Mesenteric fat pad (tissue), 1 donor: ENCODE measurements around the gene CUL5. TPM values are rescaled to one million over a fixed set of nuclear protein-coding genes. Genes with fewer than 3 reads are reported as not detected.
A peak's percentile ranks its signal among the peaks of the same experiment; 100 is the strongest.
"Not testable (repeated sequence)": the region's sequence is repeated elsewhere in the genome, so short reads cannot be mapped to it uniquely, and the experiment has no call there.

Source experiments
- DNase-seq: peaks from one replicate; pipeline ENCODE4 v3.0.0-alpha.2; 2020; ENCODE audit warnings: low spot score
- total RNA-seq: library from RNA; stranded (reverse); fragmentation: NEBNext Ultra II Directional; extraction: Animal tissue kit (Norgen Biotek cat#: 25700); gene quantifications from one replicate; pipeline ENCODE4 v1.2.1, GENCODE V29; 2021
- donor health status: DM: yes; HTN: yes; CAD: no.

CUL5 gene
- total RNA-seq, 1 donor from 2014 or later, result 33.3 TPM

DNA sequence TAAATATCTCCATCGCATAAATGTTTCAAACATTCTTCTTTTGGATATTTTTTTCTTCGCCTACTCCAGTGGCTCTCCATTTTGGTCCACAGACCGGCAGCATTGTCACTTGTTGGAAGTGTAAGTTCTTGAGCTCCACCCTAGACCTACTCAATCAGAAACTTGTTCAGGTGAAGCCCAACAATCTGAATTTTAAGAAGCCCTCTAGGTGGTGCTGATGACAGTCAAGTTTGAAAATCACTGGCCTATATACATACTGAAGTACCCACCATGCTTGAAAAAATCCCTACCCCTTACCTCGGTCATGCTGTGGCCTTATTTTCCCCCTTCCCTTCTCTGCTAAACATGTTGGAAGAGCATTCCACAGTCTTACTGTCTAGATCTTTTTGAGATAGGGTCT, 102.4 kb downstream of the CUL5 start:
- DNase-seq, result no peak

DNA sequence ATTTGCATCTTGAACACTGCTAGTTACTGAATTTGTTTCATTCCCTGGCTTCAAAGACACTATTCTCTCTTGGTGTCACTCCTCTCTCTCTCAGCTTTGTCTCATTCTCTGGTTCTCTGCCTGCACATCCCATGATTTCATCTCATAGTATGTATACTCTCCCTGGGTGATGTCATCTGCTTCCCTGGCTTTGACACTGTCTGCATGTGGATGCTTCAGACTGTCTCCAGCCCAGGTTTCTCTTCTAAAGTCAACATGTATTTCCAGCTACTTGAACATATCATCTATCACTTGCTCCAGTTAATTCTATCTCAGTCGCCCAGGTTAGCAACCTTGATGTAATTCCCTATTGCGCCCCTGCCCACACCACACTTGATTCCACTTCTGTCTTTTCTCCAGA, 103.4 kb downstream of the CUL5 start:
- DNase-seq, result no peak

- DNase-seq, result peak; percentile 92
Observed at GRCh38 chr11:108115500-108116140, 106.9 kb downstream of the CUL5 start.

GRCh38 chr11:108117746-108118371, 109.2 kb downstream of the CUL5 start:
- no peak for DNase-seq

DNA sequence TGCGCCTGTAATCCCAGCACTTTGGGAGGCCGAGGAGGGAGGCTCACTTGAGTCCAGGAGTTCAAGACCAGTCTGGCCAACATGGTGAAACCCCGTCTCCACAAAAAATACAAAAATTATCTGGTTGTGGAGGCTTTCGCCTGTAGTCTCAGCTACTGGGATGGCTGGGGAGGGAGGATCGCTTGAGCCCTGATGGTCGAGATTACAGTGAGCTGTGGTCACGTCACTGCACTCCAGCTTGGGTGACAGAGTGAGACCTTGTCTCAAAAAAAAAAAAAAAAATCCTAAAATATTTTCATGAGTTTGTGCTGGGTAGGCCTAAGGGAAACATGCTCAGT, 112.2 kb downstream of the CUL5 start:
- DNase-seq, result not testable (repeated sequence)

DNA sequence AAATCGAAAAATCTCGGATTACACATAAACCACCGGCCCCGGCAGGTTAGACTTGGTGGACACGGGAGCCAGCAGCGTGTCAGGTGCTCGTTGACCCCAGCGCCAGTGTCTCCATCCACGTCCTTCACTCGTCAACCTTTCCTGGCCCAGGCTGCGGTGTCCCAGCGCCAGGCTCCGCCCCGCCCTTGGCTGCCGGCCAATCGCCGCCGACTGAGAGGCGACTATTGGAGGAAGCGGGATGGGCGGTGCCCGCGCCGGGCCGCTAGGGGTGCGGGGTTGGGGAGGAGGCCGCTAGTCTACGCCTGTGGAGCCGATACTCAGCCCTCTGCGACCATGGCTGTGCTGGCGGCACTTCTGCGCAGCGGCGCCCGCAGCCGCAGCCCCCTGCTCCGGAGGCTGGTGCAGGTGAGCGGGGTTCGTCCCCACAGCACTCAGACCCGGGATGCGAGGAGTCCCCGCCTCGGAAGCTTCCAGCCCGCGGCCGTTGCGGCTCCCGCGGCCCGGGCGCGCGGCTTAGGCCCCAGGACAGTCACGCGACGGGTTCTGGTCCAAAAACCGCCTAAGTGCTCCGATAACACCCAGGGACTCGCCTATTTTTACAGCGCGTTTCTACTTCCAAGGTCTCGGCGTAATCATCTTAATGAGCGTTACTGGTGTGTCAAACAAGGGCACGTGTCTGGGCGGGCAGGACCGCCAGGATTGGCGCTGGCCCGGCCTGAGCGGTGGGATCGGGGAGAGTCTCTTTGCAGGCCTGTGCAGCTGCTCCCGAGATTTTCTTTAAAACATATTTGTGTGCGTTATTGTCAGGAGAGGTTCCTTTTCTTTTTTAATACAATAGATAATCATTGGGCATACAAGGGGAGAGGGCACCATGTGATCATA, 112.8 kb downstream of the CUL5 start, which contains the start of gene ACAT1:
Gene ACAT1 (plus strand): TSS at position 294 of the 882 bp plus-strand sequence. CDS start 40 bp downstream, at position 334.
- peak; percentile 100 for DNase-seq

GRCh38 chr11:108122166-108122628, 113.5 kb downstream of the CUL5 start:
- no peak for DNase-seq

- no peak for DNase-seq
Observed at GRCh38 chr11:108125096-108125495, 116.4 kb downstream of the CUL5 start.

- DNase-seq, result no peak
Observed at GRCh38 chr11:108128772-108129171, 120.1 kb downstream of the CUL5 start.

DNA sequence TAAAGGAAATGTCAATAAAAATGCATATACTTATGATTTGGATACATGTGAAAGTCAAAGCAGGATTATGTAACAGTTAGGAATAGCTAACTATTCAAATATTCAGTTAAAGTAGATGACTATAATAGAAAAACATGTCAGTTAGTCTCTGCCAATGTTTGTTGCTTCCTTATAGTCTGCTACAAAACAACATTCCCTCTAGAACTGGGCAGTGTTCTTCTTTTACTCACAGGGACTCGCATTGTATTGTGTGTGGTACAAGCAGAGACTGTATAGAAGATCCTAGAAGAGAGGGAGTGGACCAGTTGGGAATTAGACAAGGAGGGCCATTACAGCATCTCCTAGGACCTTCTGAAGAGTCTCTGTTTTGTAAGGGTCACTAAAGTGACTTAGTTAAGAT, 123.3 kb downstream of the CUL5 start:
- no peak for DNase-seq

DNA sequence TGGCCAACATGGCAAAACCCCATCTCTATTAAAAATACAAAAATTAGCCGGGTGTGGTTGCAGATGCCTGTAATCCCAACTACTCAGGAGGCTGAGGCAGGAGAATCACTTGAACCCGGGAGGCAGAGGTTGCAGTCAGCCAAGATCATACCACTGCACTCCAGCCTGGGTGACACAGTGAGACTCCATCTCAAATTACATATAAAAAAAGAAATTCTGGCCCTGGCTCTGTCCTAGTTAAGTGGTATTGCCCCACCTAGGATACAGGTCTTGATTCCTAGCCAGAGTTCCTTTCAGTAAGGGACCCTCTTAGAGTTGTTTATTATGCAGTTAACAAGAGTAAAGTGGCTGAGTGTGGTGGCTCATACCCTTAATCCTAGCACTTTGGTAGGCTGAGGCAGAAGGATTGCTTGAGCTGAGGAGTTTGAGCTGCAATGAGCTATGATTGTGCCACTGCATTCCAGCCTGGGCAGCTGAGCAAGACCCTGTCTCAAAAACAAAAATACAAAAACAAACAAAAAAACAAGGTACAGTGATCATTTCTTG, 124.4 kb downstream of the CUL5 start:
- DNase-seq, result not testable (repeated sequence)

GRCh38 chr11:108135845-108136544, 127.3 kb downstream of the CUL5 start:
- DNase-seq, result no peak

DNA sequence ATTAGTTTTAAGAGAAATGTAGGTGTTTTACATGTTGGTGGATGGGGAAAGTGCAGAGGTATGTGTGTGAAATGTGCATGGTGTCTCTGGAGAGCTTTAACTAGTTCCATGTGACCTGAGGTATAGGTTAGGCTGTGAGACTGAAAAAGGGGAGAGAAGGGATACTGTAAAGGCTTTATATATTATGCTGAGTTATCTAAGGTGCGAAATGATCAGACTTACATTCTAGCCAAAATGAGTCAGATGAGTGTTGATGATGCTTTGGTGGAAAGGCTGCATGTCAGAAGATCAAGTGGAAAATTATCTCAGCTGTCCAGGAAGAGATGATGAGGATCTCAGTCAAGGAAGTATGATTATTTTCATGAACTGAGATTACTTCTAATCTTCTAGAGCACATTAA, 128.5 kb downstream of the CUL5 start:
- DNase-seq, result no peak

- DNase-seq, result no peak
Observed at GRCh38 chr11:108142304-108142703, 133.6 kb downstream of the CUL5 start.

DNA sequence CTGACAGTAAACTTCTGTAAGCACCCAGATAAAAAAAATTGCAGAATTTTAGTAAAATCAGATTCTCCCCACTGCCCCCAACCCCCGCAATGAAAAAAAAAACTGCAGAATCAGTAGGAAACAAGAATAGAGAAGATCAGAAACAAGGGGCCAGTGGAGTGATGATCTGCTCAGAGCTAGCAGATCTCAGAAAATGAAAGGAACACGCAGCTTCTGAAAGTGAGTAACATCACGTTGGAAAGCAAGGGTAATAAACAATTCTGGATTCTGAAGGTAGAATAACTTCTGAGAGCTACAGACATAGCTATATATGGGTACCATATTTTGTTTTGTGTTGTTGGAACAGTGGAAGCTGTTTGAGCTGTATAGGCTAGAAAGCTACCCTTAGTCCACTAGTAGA, 135.9 kb downstream of the CUL5 start:
- DNase-seq, result no peak

DNA sequence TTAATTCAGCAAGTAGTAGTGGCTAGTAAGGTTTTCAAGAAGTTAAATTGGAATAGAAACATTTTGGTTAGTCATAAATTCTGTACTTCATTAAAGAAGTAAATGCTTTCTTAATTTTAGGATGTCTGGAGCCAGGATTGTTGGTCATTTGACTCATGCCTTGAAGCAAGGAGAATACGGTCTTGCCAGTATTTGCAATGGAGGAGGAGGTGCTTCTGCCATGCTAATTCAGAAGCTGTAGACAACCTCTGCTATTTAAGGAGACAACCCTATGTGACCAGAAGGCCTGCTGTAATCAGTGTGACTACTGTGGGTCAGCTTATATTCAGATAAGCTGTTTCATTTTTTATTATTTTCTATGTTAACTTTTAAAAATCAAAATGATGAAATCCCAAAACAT, 138.5 kb downstream of the CUL5 start:
- DNase-seq, result no peak

- no peak for DNase-seq
Observed at GRCh38 chr11:108148556-108148955, 139.9 kb downstream of the CUL5 start.

GRCh38 chr11:108154591-108154990, 145.9 kb downstream of the CUL5 start:
- DNase-seq, result no peak
